Measurements from ENCODE around the gene PTPRU.

The PTPRU gene

DNA sequence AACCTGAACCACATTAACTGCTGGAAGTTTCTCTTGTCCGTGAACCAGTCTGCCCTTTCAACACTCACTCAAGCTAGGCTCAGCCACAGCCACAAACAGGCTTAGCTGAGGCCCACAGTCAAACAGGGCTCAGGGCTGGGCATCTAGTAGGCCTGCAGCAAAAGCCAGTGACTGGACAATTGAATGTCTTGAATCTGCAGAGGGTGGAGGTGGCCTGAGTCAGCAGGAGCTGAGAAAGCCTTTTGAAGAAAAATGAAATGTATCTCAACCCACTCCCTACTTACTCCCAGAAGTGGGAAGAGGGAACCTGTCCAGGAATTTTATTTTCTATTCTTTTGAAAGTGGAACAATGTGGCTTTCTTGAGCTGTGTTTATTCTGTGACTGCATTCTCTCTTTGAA, 95.4 kb downstream of the PTPRU start:
- no peak overlapping the region for H3K27ac ChIP-seq
- TF ChIP-seq, protein P1, sequence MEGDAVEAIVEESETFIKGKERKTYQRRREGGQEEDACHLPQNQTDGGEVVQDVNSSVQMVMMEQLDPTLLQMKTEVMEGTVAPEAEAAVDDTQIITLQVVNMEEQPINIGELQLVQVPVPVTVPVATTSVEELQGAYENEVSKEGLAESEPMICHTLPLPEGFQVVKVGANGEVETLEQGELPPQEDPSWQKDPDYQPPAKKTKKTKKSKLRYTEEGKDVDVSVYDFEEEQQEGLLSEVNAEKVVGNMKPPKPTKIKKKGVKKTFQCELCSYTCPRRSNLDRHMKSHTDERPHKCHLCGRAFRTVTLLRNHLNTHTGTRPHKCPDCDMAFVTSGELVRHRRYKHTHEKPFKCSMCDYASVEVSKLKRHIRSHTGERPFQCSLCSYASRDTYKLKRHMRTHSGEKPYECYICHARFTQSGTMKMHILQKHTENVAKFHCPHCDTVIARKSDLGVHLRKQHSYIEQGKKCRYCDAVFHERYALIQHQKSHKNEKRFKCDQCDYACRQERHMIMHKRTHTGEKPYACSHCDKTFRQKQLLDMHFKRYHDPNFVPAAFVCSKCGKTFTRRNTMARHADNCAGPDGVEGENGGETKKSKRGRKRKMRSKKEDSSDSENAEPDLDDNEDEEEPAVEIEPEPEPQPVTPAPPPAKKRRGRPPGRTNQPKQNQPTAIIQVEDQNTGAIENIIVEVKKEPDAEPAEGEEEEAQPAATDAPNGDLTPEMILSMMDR (IDR thresholded peaks at IDR 0.05) = no peak
- no peak for TF ChIP-seq ZFX (IDR thresholded peaks at IDR 0.05; ENCODE audit: borderline replicate concordance)

DNA sequence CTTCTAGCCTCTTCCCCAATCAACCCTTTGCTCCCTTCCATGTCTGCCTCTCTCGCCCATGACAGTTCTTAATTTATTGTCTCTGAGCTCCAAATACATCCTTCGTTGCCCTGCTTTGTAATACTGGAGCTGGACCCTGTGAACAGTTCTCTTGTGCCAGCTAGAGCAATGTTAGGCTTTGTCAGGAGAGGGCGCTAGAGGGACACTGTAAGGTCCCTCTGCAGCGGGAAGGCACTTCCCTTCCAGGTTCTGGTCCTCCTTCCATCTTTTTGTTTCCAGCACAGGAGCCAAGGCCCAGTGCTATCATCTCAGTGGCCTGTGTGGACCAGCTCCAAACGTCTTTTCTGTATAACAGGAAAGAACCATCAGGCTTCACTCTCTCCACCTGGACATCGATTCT, 95.9 kb downstream of the PTPRU start:
- no peak overlapping the region for H3K27ac ChIP-seq
- TF ChIP-seq ZFX (IDR thresholded peaks at IDR 0.05; ENCODE audit: borderline replicate concordance) = no peak
- TF ChIP-seq, protein P1 (IDR thresholded peaks at IDR 0.05) = peak; percentile 82

DNA sequence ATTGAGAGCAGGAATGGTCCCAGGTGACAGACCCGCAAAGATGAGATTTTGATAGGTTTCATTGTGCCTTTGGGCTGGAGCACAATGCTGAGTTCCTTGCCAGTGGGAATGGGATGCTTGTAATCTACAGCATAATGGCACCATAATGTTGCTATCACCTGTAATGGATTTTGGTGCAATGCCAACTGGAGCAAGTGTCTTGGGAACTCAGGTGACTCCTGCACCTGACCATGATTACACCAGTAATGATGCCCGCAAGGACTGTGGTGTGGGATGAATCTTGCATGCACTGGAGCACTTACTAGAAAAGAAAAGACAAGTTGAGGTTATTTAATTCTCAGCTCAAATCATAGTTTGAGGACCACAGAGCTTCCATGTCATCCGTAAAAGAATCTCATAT, 96.7 kb downstream of the PTPRU start:
- no peak overlapping the region for H3K27ac ChIP-seq
- TF ChIP-seq, protein P1 (IDR thresholded peaks at IDR 0.05) = no peak
- TF ChIP-seq ZFX (IDR thresholded peaks at IDR 0.05; ENCODE audit: borderline replicate concordance) = no peak

DNA sequence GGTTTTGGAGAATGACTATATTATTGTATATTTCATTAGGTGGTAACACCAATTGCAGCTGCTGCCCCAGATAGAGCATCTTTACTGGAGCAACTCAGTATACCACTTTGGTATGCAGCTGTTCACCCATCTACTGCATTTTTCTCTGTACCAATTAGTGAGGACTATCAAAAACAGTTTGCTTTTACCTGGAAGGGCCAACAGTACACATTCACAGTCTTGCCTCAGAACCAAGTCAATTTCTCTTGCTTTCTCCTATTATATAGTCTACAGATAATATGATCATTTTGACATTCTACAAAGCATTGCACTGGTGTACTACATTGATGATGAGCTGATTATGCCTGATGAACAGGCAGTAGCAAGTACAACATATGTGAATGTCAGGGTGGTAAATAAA, 99.3 kb downstream of the PTPRU start:
- TF ChIP-seq ZFX (IDR thresholded peaks at IDR 0.05; ENCODE audit: borderline replicate concordance) = no peak
- TF ChIP-seq, protein P1 (IDR thresholded peaks at IDR 0.05) = no peak
- no peak overlapping the region for H3K27ac ChIP-seq

DNA sequence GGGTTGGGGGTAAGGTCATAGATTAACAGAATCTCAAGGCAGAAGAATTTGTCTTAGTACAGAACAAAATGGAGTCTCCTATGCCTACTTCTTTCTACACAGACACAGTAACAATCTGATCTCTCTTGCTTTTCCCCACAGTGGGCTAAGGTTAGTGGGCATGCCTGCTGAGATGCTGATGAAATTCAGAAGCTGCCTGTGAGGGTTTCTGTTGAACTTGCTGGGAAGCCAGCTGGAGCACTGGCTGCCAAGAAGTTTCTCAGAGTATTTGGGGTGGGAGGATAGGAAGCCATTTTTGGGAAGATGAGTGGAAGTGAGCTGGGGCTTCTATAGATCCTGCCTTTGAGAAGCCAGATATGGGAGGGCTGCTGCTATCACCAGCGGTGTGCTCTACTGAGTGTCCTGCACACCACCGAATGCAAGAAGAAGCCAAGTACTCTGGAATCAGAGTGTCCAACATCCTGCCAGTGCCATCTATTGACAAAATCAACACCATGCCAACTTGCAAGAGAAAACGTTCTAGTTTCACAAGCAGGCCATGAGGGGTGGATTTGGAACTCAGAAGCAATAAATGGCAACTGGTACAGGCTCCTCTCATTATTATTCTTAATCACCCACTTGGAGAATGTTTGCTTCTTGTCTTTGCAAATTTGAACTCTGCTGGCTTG, 102.7 kb downstream of the PTPRU start:
- H3K27ac ChIP-seq = no peak overlapping the region
- TF ChIP-seq ZFX (IDR thresholded peaks at IDR 0.05; ENCODE audit: borderline replicate concordance) = no peak
- TF ChIP-seq, protein P1 (IDR thresholded peaks at IDR 0.05) = no peak

DNA sequence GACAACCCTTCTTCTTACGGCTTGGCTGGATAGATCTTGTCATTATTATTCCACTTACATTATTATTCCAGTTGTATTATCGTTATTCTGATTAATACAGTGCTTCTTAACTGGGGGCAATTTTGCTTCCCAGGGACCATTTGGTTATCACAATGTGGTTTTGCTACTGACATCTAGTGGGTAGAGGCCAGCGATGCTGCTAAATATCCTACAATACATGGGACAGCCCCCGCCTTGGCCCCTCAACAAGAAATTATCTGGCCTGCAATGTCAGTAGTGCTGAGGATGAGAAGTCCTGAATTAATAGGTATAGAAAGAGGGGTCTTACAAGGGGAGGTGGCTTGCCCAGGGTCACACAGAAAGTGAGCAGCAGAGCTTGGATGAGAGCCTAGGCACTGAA, 105.6 kb downstream of the PTPRU start:
- H3K27ac ChIP-seq = no peak overlapping the region
- TF ChIP-seq ZFX (IDR thresholded peaks at IDR 0.05; ENCODE audit: borderline replicate concordance) = no peak
- TF ChIP-seq, protein P1 (IDR thresholded peaks at IDR 0.05) = no peak

DNA sequence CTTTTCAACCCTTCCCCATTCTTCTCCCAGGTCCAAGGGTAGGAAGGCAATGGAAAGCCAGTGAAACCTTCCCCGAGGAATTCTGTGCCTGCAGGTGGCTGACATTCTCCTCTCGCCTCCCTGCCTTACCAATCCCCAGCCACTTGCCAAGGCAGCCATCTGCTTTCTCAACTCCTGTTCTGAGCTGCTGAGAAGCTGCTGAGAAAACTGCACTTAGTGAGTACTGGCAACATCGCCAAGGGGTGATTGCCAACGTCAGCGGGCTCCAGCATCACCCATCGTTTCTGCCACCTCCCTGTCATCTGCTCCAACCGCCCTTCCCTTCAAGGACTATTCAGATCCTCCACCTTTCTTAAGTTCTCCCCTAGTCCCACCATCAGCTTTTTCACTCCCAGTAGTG, 106.0 kb downstream of the PTPRU start:
- no peak for TF ChIP-seq ZFX (IDR thresholded peaks at IDR 0.05; ENCODE audit: borderline replicate concordance)
- TF ChIP-seq, protein P1 (IDR thresholded peaks at IDR 0.05) = no peak
- no peak overlapping the region for H3K27ac ChIP-seq
